Stomach (tissue), 4 donors: ENCODE results near the gene DYNC1H1.

ENCODE experiments used
- CTCF ChIP-seq, 7 experiments: fragments of 450-650 bp in 4 of 7; fragments of 200-600 bp in 3 of 7; sonication (generic) in 3 of 7; IDR thresholded peaks; one replicate each; pipeline ENCODE4 v1.5.1; 2016 to 2019; ENCODE audit warnings: antibody characterized with exemption in 7 of 7, control low read depth in 2 of 7, mild to moderate bottlenecking in 1 of 7
- POLR2A ChIP-seq, 4 donors: fragments of 450-650 bp; IDR thresholded peaks; one replicate each; pipeline ENCODE4 v1.6.1; 2016; ENCODE audit warnings: antibody characterized with exemption in 4 of 4, control low read depth in 2 of 4, mild to moderate bottlenecking in 1 of 4, moderate library complexity in 1 of 4
- POLR2AphosphoS5 ChIP-seq, 3 donors: sonication (generic); formaldehyde crosslinking; IDR thresholded peaks; one replicate each; pipeline ENCODE4 v1.6.1; 2016; ENCODE audit warnings: antibody characterized with exemption in 3 of 3

GRCh38 chr14:102097441-102098135 lies 133.2 kb downstream of the DYNC1H1 start:
- TF ChIP-seq CTCF (IDR thresholded peaks at IDR 0.05) (no peak), POLR2A (IDR thresholded peaks at IDR 0.05) (no peak), POLR2AphosphoS5 (IDR thresholded peaks at IDR 0.05) (no peak)
